Liver (tissue), 9 donors: ENCODE data around the gene RPTOR. TPM values are rescaled to one million over a fixed set of nuclear protein-coding genes. Genes with fewer than 3 reads are reported as not detected.

Experiments used
- DNase-seq: peaks from one replicate; pipeline ENCODE4 v3.0.0-alpha.2; 2017; ENCODE audit warnings: low spot score
- H3K27ac ChIP-seq, 2 donors: one replicate each; pipeline ENCODE4 v1.7.0; 2013; ENCODE audit warnings: inconsistent platforms in 2 of 2, low read length in 2 of 2, control low read depth in 1 of 2, low read depth in 1 of 2, mild to moderate bottlenecking in 1 of 2
- H3K27me3 ChIP-seq, 4 donors: one replicate each; pipeline versions ENCODE4 v1.6.1 to v1.7.0; 2013; ENCODE audit warnings: low read length in 3 of 4, inconsistent platforms in 1 of 4, mild to moderate bottlenecking in 1 of 4, moderate library complexity in 1 of 4; ENCODE audit not compliant: control insufficient read depth in 4 of 4, insufficient read depth in 4 of 4
- H3K36me3 ChIP-seq, 4 donors: one replicate each; pipeline versions ENCODE4 v1.6.1 to v1.7.0; 2013; ENCODE audit warnings: low read length in 3 of 4, mild to moderate bottlenecking in 3 of 4, low read depth in 1 of 4, moderate library complexity in 1 of 4; ENCODE audit not compliant: control insufficient read depth in 4 of 4, insufficient read depth in 3 of 4
- H3K4me1 ChIP-seq, 4 donors: one replicate each; pipeline versions ENCODE4 v1.6.1 to v1.7.0; 2013; ENCODE audit warnings: low read length in 3 of 4, mild to moderate bottlenecking in 3 of 4, moderate library complexity in 1 of 4; ENCODE audit not compliant: control insufficient read depth in 4 of 4, insufficient read depth in 4 of 4
- H3K4me3 ChIP-seq, 3 donors: one replicate each; pipeline versions ENCODE4 v1.6.1 to v1.7.0; 2013; ENCODE audit warnings: low read length in 3 of 3, control low read depth in 1 of 3, low read depth in 1 of 3, mild to moderate bottlenecking in 1 of 3
- H3K9ac ChIP-seq, 2 donors: one replicate each; pipeline ENCODE4 v1.7.0; 2013; ENCODE audit warnings: low read length in 2 of 2, mild to moderate bottlenecking in 2 of 2, moderate library complexity in 2 of 2, control low read depth in 1 of 2, low read depth in 1 of 2
- H3K9me3 ChIP-seq, 4 donors: one replicate each; pipeline versions ENCODE4 v1.6.1 to v1.7.0; 2013; ENCODE audit warnings: low read length in 3 of 4; ENCODE audit not compliant: control insufficient read depth in 4 of 4
- ATF3 ChIP-seq: IDR thresholded peaks from 2 replicates; pipeline ENCODE4 v1.6.1; 2016; ENCODE audit warnings: antibody characterized with exemption
- EGR1 ChIP-seq, 2 donors: IDR thresholded peaks; 2 replicates each; pipeline ENCODE4 v1.6.1; 2016 to 2018; ENCODE audit warnings: antibody characterized with exemption in 2 of 2, low read depth in 2 of 2
- FOXA1 ChIP-seq: IDR thresholded peaks from 2 replicates; pipeline ENCODE4 v1.6.1; 2016; ENCODE audit warnings: antibody characterized with exemption
- FOXA2 ChIP-seq: IDR thresholded peaks from 2 replicates; pipeline ENCODE4 v1.6.1; 2016; ENCODE audit warnings: antibody characterized with exemption
- GABPA ChIP-seq, 2 donors: IDR thresholded peaks in 1 of 2; conservative IDR thresholded peaks in 1 of 2; 2 replicates each; pipeline ENCODE4 v1.6.1; 2016; ENCODE audit warnings: antibody characterized with exemption in 2 of 2, mild to moderate bottlenecking in 1 of 2, moderate library complexity in 1 of 2
- HNF4A ChIP-seq, 2 donors: conservative IDR thresholded peaks; 2 replicates each; pipeline ENCODE4 v1.6.1; 2016; ENCODE audit warnings: antibody characterized with exemption in 2 of 2, mild to moderate bottlenecking in 2 of 2
- HNF4G ChIP-seq: IDR thresholded peaks from 2 replicates; pipeline ENCODE4 v1.6.1; 2016; ENCODE audit warnings: antibody characterized with exemption
- MAX ChIP-seq: IDR thresholded peaks from 2 replicates; pipeline ENCODE4 v1.6.1; 2016; ENCODE audit warnings: antibody characterized with exemption
- NR2F2 ChIP-seq: IDR thresholded peaks from 2 replicates; pipeline ENCODE4 v1.6.1; 2016; ENCODE audit warnings: antibody characterized with exemption
- RAD21 ChIP-seq, 2 donors: IDR thresholded peaks; 2 replicates each; pipeline ENCODE4 v1.6.1; 2016; ENCODE audit warnings: antibody characterized with exemption in 2 of 2, mild to moderate bottlenecking in 2 of 2
- REST ChIP-seq: IDR thresholded peaks from 2 replicates; pipeline ENCODE4 v1.6.1; 2016; ENCODE audit warnings: antibody characterized with exemption, mild to moderate bottlenecking
- RXRA ChIP-seq, 2 donors: IDR thresholded peaks; 2 replicates each; pipeline ENCODE4 v1.6.1; 2017 to 2018; ENCODE audit warnings: antibody characterized with exemption in 2 of 2, mild to moderate bottlenecking in 1 of 2
- SP1 ChIP-seq: IDR thresholded peaks from 2 replicates; pipeline ENCODE4 v1.6.1; 2018; ENCODE audit warnings: antibody characterized with exemption, mild to moderate bottlenecking
- TAF1 ChIP-seq: conservative IDR thresholded peaks from 2 replicates; pipeline ENCODE4 v1.6.1; 2016; ENCODE audit warnings: antibody characterized with exemption, mild to moderate bottlenecking
- YY1 ChIP-seq: IDR thresholded peaks from 2 replicates; pipeline ENCODE4 v1.6.1; 2016; ENCODE audit warnings: antibody characterized with exemption, mild to moderate bottlenecking
- ZBTB33 ChIP-seq: IDR thresholded peaks from 2 replicates; pipeline ENCODE4 v1.6.1; 2016; ENCODE audit warnings: antibody characterized with exemption
- WGBS: extraction: QIAGEN DNeasy Blood & Tissue Kit; methylation state at CpG from one replicate; pipeline ENCODE4 v1.1.7; 2013; 5-methylcytosine and 5-hydroxymethylcytosine counted together
- polyA plus RNA-seq, 2 donors: library from polyadenylated mRNA; stranded (reverse) in 1 of 2; unstranded in 1 of 2; fragments of 200-250 nt in 1 of 2; fragments of >200 nt in 1 of 2; fragmentation: Nextera tagmentation in 1 of 2; extraction: Ambion mirVana in 1 of 2; gene quantifications; one replicate each; pipeline versions ENCODE4 v1.2.1 to v1.2.3, GENCODE V29; 2013 to 2015
- total RNA-seq, 2 donors: library from RNA; depleted of rRNA; stranded (reverse); fragments of >200 nt; gene quantifications; one replicate each; pipeline ENCODE4 v1.2.3, GENCODE V29; 2014
- donor health status: healthy.
- donor health status: healthy.
- donor health status: healthy.
- donor health status: healthy.
- donor health status: healthy.

Gene RPTOR
- total and polyA plus RNA-seq, 4 donors = 4.8 to 25.4 (median 11.6) TPM

GRCh38 chr17:80996422-80997305 is 452.0 kb downstream of the RPTOR start:
- H3K4me3 ChIP-seq = no peak overlapping the region
- H3K27me3 ChIP-seq = no peaks in the 10 kb centered on the region
- H3K4me1 ChIP-seq = peaks cover 25 to 41% (median 30%) of the 10 kb centered on the region in 4 donors
- H3K27ac ChIP-seq = no peak overlapping the region
- H3K9me3 ChIP-seq = no peaks in the 10 kb centered on the region
- WGBS = 91% methylated on average over 25 of the region's 25 CpGs
- no peak for TF ChIP-seq GABPA (IDR thresholded peaks at IDR 0.05 in 1 of 2, conservative IDR thresholded peaks at IDR 0.05 in 1 of 2)
- TF ChIP-seq YY1 = no peak
- no peak for TF ChIP-seq RXRA (IDR thresholded peaks at IDR 0.05)
- TF ChIP-seq TAF1 = no peak
- TF ChIP-seq HNF4A (conservative IDR thresholded peaks at IDR 0.05) = no peak
- no peak for TF ChIP-seq RAD21 (IDR thresholded peaks at IDR 0.05)
- no peak for TF ChIP-seq REST
- TF ChIP-seq EGR1 (IDR thresholded peaks at IDR 0.05; ENCODE audit: low read depth in 2 of 2) = no peak
- H3K36me3 ChIP-seq = peaks cover 5 to 39% (median 25%) of the 10 kb centered on the region in 4 donors
- H3K9ac ChIP-seq = no peak overlapping the region
- DNase-seq = no peak

- Histone ChIP-seq H3K4me1 (peaks cover 25 to 45% (median 34%) of the 10 kb centered on the region in 4 donors), H3K36me3 (peaks cover 5 to 39% (median 25%) of the 10 kb centered on the region in 4 donors), H3K27ac (no peak overlapping the region), H3K9me3 (no peaks in the 10 kb centered on the region), H3K4me3 (no peak overlapping the region), H3K27me3 (no peaks in the 10 kb centered on the region), H3K9ac (no peak overlapping the region)
- DNase-seq = no peak
- 92% methylated on average over 32 of the region's 32 CpGs for WGBS
- TF ChIP-seq MAX (no peak), EGR1 (IDR thresholded peaks at IDR 0.05; ENCODE audit: low read depth in 2 of 2) (no peak), NR2F2 (no peak), HNF4G (no peak), ATF3 (no peak), ZBTB33 (no peak), REST (no peak), FOXA2 (no peak), FOXA1 (no peak), TAF1 (no peak), SP1 (no peak), YY1 (no peak), GABPA (IDR thresholded peaks at IDR 0.05 in 1 of 2, conservative IDR thresholded peaks at IDR 0.05 in 1 of 2) (no peak)
Measured at GRCh38 chr17:80997424-80998117, 452.9 kb downstream of the RPTOR start.
